NB4 (cell line): ENCODE results near the gene CNGB1.

ENCODE experiments used
- CTCF ChIP-seq: IDR thresholded peaks from one replicate; pipeline ENCODE4 v1.5.1; 2012; ENCODE audit warnings: low read depth, low read length
- POLR2A ChIP-seq: IDR thresholded peaks from 2 replicates; pipeline ENCODE4 v1.6.1; 2011; ENCODE audit warnings: mild to moderate bottlenecking; ENCODE audit not compliant: insufficient read length; ENCODE audit errors: extremely low read depth

- no peak for TF ChIP-seq CTCF
- no peak for TF ChIP-seq POLR2A
These were observed 25.2 kb downstream of the CNGB1 start for GRCh38 chr16:57945740-57946138.
